Natural killer cell (primary cell): ENCODE measurements around the gene BEND7. TPM values are rescaled to one million over a fixed set of nuclear protein-coding genes. Genes with fewer than 3 reads are reported as not detected.

Experiments
- ATAC-seq, 3 donors: fragments of 150-1000 bp in 2 of 3; fragments of 200-7000 bp in 1 of 3; cut with Tn5 transposase; 1 replicate in 1 of 3; 2 replicates in 2 of 3; pipeline ENCODE4 v1.10.0; 2021; ENCODE audit warnings: mild to moderate bottlenecking in 2 of 3, moderate library complexity in 2 of 3
- DNase-seq, 2 donors: peaks; one replicate each; pipeline versions ENCODE4 v3.0.0 to v3.0.0-alpha.2; 2013 to 2021; ENCODE audit warnings: mixed read lengths in 1 of 2
- H3K27ac ChIP-seq: one replicate; pipeline ENCODE4 v1.5.1; 2013; ENCODE audit warnings: mild to moderate bottlenecking, low read length
- H3K27me3 ChIP-seq: one replicate; pipeline ENCODE4 v1.6.1; 2013; ENCODE audit warnings: low read length; ENCODE audit not compliant: control insufficient read depth, insufficient read depth
- H3K36me3 ChIP-seq: one replicate; pipeline ENCODE4 v1.6.1; 2013; ENCODE audit warnings: low read length; ENCODE audit not compliant: control insufficient read depth, insufficient read depth
- H3K4me1 ChIP-seq: one replicate; pipeline ENCODE4 v1.6.1; 2013; ENCODE audit warnings: low read length; ENCODE audit not compliant: control insufficient read depth, insufficient read depth
- H3K4me3 ChIP-seq: one replicate; pipeline ENCODE4 v1.5.1; 2013; ENCODE audit warnings: low read length
- H3K9me3 ChIP-seq: one replicate; pipeline ENCODE4 v1.6.1; 2013; ENCODE audit warnings: low read length; ENCODE audit not compliant: control insufficient read depth, insufficient read depth
- H3K27ac Mint-ChIP-seq, 2 donors: one replicate each; pipeline ENCODE4 v1.8.0; 2022; ENCODE audit warnings: mild to moderate bottlenecking in 2 of 2, mixed read lengths in 2 of 2, moderate library complexity in 1 of 2
- H3K27me3 Mint-ChIP-seq, 2 donors: one replicate each; pipeline ENCODE4 v1.8.0; 2022; ENCODE audit warnings: low read depth in 2 of 2, mixed read lengths in 2 of 2
- H3K36me3 Mint-ChIP-seq: one replicate; pipeline ENCODE4 v1.8.0; 2022; ENCODE audit warnings: mixed read lengths
- H3K4me1 Mint-ChIP-seq, 2 donors: one replicate each; pipeline ENCODE4 v1.8.0; 2022; ENCODE audit warnings: mixed read lengths in 2 of 2
- H3K4me3 Mint-ChIP-seq: one replicate; pipeline ENCODE4 v1.8.0; 2022; ENCODE audit warnings: mild to moderate bottlenecking, moderate library complexity, mixed read lengths
- H3K9me3 Mint-ChIP-seq, 2 donors: one replicate each; pipeline ENCODE4 v1.8.0; 2022; ENCODE audit warnings: mixed read lengths in 2 of 2
- CTCF ChIP-seq: fragments of 200-600 bp; IDR thresholded peaks from one replicate; pipeline ENCODE4 v1.8.0; 2022; ENCODE audit warnings: antibody characterized with exemption
- WGBS: methylation state at CpG from one replicate; pipeline ENCODE4 v1.1.7; 2013; ENCODE audit warnings: missing lambda C conversion rate; ENCODE audit not compliant: insufficient coverage; 5-methylcytosine and 5-hydroxymethylcytosine counted together
- intact Hi-C: fragments of 100-400 bp; cut with micrococcal nuclease; formaldehyde crosslinking; loops from one replicate; pipeline ENCODE4 v1.14.2; 2022
- total RNA-seq, 4 donors: library from RNA; stranded (reverse); fragments of 120-200 nt in 1 of 4; gene quantifications; one replicate each; pipeline versions ENCODE4 v1.2.3 to v1.2.4, GENCODE V29; 2013 to 2022

BEND7 gene
- total RNA-seq, 3 donors from 2014 or later (not counting 1 experiment from before 2014, with no cell fraction given), result 0.38 TPM; not detected in 2

DNA sequence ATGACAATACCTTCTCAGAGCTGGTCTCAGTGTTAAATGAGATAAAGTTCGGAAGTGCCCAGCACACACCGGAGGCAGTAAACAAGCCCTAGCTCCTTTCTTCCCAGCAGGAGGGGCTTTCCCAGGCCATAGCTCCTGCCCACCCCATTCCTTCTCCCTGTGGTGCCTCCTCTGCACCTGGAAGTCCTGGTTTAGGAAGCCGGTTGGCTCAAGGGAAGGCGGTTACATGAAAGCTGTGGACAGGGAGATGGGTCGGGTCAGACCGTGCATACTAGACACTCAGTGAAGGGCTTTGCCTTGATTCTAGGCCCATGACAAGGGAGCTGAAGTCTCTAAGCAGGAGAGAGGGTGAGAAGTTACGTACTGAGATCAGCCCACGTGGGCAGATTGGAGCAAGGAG lies 8.6 kb downstream of the BEND7 start:
- no peaks in the 10 kb centered on the region for H3K4me1 Mint-ChIP-seq
- DNase-seq (no peak), ATAC-seq (no peak)
- Histone ChIP-seq H3K4me1 (no peaks in the 10 kb centered on the region), H3K27me3 (no peaks in the 10 kb centered on the region), H3K9me3 (no peaks in the 10 kb centered on the region), H3K36me3 (no peaks in the 10 kb centered on the region), H3K27ac (no peak overlapping the region), H3K4me3 (no peak overlapping the region)
- H3K27me3 Mint-ChIP-seq, result peaks cover 35 to 58% of the 10 kb centered on the region in 2 donors
- H3K4me3 Mint-ChIP-seq, result no peak overlapping the region
- intact Hi-C loops, result no loop called here
- no peaks in the 10 kb centered on the region for H3K9me3 Mint-ChIP-seq
- no peak overlapping the region for H3K27ac Mint-ChIP-seq
- no peaks in the 10 kb centered on the region for H3K36me3 Mint-ChIP-seq
- TF ChIP-seq CTCF, result no peak
- 92% methylated on average over 8 of the region's 8 CpGs for WGBS

DNA sequence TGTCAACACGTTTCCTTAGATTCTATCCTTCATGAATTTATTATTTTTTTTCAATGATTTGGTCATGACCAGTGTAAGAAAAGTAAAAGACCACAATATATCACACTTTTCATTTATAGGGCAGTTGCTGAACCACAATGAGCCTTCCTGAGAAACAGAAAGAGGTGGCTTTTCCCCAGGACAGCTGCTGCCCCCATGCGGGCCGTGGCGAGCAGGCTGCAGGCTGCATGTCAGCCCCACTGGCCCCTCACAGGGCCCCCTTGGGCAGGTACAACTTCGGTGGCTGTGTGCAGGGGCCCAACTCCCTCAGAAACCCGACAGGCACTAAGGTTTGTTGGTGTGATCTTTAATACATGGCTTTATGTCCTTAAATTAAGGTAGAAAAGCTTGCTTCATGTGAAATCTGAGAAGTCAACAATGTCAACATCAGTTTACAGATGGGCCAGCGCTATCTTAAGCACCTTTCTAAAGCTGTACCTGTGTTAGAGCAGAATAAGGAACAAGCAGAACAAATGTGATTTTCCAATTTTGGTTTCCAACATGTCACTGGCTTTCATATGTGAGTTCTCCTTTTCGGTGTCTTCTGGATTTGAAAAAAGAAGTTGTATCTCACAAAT lies 10.6 kb downstream of the BEND7 start:
- no peaks in the 10 kb centered on the region for H3K36me3 ChIP-seq
- Mint-ChIP-seq H3K4me3 (no peak overlapping the region), H3K27me3 (peaks cover 30 to 54% of the 10 kb centered on the region in 2 donors), H3K36me3 (no peaks in the 10 kb centered on the region), H3K4me1 (no peaks in the 10 kb centered on the region), H3K27ac (no peak overlapping the region), H3K9me3 (no peaks in the 10 kb centered on the region)
- ATAC-seq (peak in 1 of 3 donors; percentile 48), DNase-seq (no peak)
- TF ChIP-seq CTCF, result no peak
- 38% methylated on average over 6 of the region's 8 CpGs for WGBS
- H3K4me1 ChIP-seq, result no peaks in the 10 kb centered on the region
- no peak overlapping the region for H3K27ac ChIP-seq
- H3K9me3 ChIP-seq, result no peaks in the 10 kb centered on the region
- no peaks in the 10 kb centered on the region for H3K27me3 ChIP-seq
- intact Hi-C loops, result no loop called here
- no peak overlapping the region for H3K4me3 ChIP-seq

- no peak for TF ChIP-seq CTCF
- 92% methylated on average over 10 of the region's 10 CpGs for WGBS
- Histone ChIP-seq H3K4me1 (no peaks in the 10 kb centered on the region), H3K36me3 (no peaks in the 10 kb centered on the region), H3K27me3 (no peaks in the 10 kb centered on the region), H3K4me3 (no peak overlapping the region), H3K9me3 (no peaks in the 10 kb centered on the region), H3K27ac (no peak overlapping the region)
- Mint-ChIP-seq H3K27ac (no peak overlapping the region), H3K4me1 (no peaks in the 10 kb centered on the region), H3K9me3 (no peaks in the 10 kb centered on the region), H3K27me3 (peaks cover 28 to 53% of the 10 kb centered on the region in 2 donors), H3K36me3 (no peaks in the 10 kb centered on the region), H3K4me3 (no peak overlapping the region)
- DNase-seq (no peak), ATAC-seq (no peak)
- intact Hi-C loops, result no loop called here
Measured at GRCh38 chr10:13517675-13518074, 11.1 kb downstream of the BEND7 start.

DNA sequence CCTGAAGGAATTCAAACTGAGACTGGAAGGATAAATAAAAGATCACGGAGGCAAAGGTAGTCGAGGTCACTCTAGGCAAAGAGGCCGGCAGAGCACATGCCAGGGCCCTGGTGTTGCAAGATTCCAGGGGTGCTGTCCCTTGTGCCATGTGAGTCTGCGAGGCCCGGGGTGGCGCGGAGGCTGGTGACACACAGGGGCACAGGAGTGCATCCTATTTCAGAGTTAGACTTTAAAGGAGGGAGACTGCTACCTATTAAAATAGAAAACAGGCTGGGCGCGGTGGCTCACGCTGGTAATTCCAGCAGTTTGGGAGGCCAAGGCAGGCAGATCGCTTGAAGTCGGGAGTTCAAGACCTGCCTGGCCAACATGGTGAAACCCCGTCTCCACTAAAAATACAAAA lies 12.6 kb downstream of the BEND7 start:
- ATAC-seq, result no peak
- Mint-ChIP-seq H3K4me3 (no peak overlapping the region), H3K27me3 (peaks cover 25 to 52% of the 10 kb centered on the region in 2 donors), H3K4me1 (no peaks in the 10 kb centered on the region), H3K9me3 (no peaks in the 10 kb centered on the region), H3K27ac (no peak overlapping the region), H3K36me3 (no peaks in the 10 kb centered on the region)
- no peak for TF ChIP-seq CTCF
- Histone ChIP-seq H3K27me3 (no peaks in the 10 kb centered on the region), H3K4me3 (no peak overlapping the region), H3K9me3 (no peaks in the 10 kb centered on the region), H3K27ac (no peak overlapping the region), H3K36me3 (no peaks in the 10 kb centered on the region), H3K4me1 (no peaks in the 10 kb centered on the region)
- WGBS, result 86% methylated on average over 13 of the region's 13 CpGs
- intact Hi-C loops, result no loop called here
- DNase-seq, result no peak
